ENCODE measurements around the gene SYTL1. TPM values are rescaled to one million over a fixed set of nuclear protein-coding genes. Genes with fewer than 3 reads are reported as not detected.

The SYTL1 gene
- total and polyA plus RNA-seq, 9 donors, result 0.15 to 20.9 (median 2.6) TPM

- Histone ChIP-seq H3K36me3 (no peaks in the 10 kb centered on the region), H3K27ac (peak overlapping the region in 1 of 2 donors; percentile 6), H3K4me3 (no peak overlapping the region), H3K4me1 (ENCODE audit: insufficient read depth) (peaks cover 11% of the 10 kb centered on the region), H3K27me3 (no peaks in the 10 kb centered on the region), H3K9me3 (no peaks in the 10 kb centered on the region)
- intact Hi-C loops (cut with DNase I), result loop anchor here (2.0 to 10.0 kb wide), 6 partner anchors 36 to 289 kb away; no protein-coding TSS in a partner anchor
- DNase-seq, result peak in 1 of 5 donors; percentile 35
- 93 to 94% (median 94%) methylated on average over 18 of the region's 18 CpGs for WGBS, 3 donors
- TF ChIP-seq CTCF (IDR thresholded peaks at IDR 0.05) (no peak), EP300 (IDR thresholded peaks at IDR 0.05) (no peak), POLR2A (IDR thresholded peaks at IDR 0.05) (no peak)
These were observed 51.9 kb downstream of the SYTL1 start for GRCh38 chr1:27393641-27394281.

- no peak for TF ChIP-seq EP300 (IDR thresholded peaks at IDR 0.05)
- no peak for TF ChIP-seq POLR2A (IDR thresholded peaks at IDR 0.05)
- no peak for TF ChIP-seq CTCF (IDR thresholded peaks at IDR 0.05)
- H3K4me3 ChIP-seq, result no peak overlapping the region
- H3K36me3 ChIP-seq, result no peaks in the 10 kb centered on the region
- H3K9me3 ChIP-seq, result no peaks in the 10 kb centered on the region
- H3K4me1 ChIP-seq (ENCODE audit: insufficient read depth), result peaks cover 11% of the 10 kb centered on the region
- no peaks in the 10 kb centered on the region for H3K27me3 ChIP-seq
- intact Hi-C loops (cut with DNase I), result loop anchor here (2.0 to 10.0 kb wide), 6 partner anchors 37 to 289 kb away; no protein-coding TSS in a partner anchor
- DNase-seq, result peak in 1 of 5 donors; percentile 41
- no peak overlapping the region for H3K27ac ChIP-seq
- 93 to 95% (median 94%) methylated on average over 9 of the region's 9 CpGs for WGBS, 3 donors
These were observed 52.4 kb downstream of the SYTL1 start for GRCh38 chr1:27394282-27394658.

- Histone ChIP-seq H3K27me3 (no peaks in the 10 kb centered on the region), H3K4me3 (no peak overlapping the region), H3K27ac (no peak overlapping the region), H3K36me3 (no peaks in the 10 kb centered on the region), H3K9me3 (no peaks in the 10 kb centered on the region), H3K4me1 (ENCODE audit: insufficient read depth) (peaks cover 11% of the 10 kb centered on the region)
- WGBS, 3 donors, result 62 to 76% (median 75%) methylated on average over 1 of the region's 1 CpG
- no peak for DNase-seq
- intact Hi-C loops (cut with DNase I), result loop anchor here (2.0 to 10.0 kb wide), 6 partner anchors 38 to 290 kb away; no protein-coding TSS in a partner anchor
- TF ChIP-seq CTCF (IDR thresholded peaks at IDR 0.05), result no peak
- no peak for TF ChIP-seq POLR2A (IDR thresholded peaks at IDR 0.05)
- TF ChIP-seq EP300 (IDR thresholded peaks at IDR 0.05), result no peak
These were observed 53.1 kb downstream of the SYTL1 start for GRCh38 chr1:27394925-27395324.

- Histone ChIP-seq H3K4me3 (no peak overlapping the region), H3K9me3 (no peaks in the 10 kb centered on the region), H3K4me1 (ENCODE audit: insufficient read depth) (peaks cover 11% of the 10 kb centered on the region), H3K27me3 (no peaks in the 10 kb centered on the region), H3K27ac (no peak overlapping the region), H3K36me3 (no peaks in the 10 kb centered on the region)
- TF ChIP-seq CTCF (IDR thresholded peaks at IDR 0.05), result peak; percentile 90 to 95 (median 93)
- TF ChIP-seq POLR2A (IDR thresholded peaks at IDR 0.05), result no peak
- TF ChIP-seq EP300 (IDR thresholded peaks at IDR 0.05), result no peak
- intact Hi-C loops (cut with DNase I), result loop anchor here in 3 of 4 donors (2.0 to 10.0 kb wide), 4 partner anchors 38 to 291 kb away; no protein-coding TSS in a partner anchor
- 3 to 6% (median 5%) methylated on average over 10 of the region's 10 CpGs for WGBS, 3 donors
- peak; percentile 68 to 86 (median 82) for DNase-seq
These were observed 53.8 kb downstream of the SYTL1 start for GRCh38 chr1:27395441-27396195.

All from ovary (tissue), 9 donors.